Endothelial cell of umbilical vein (primary cell): ENCODE results near the gene STPG3. TPM values are rescaled to one million over a fixed set of nuclear protein-coding genes. Genes with fewer than 3 reads are reported as not detected.

Source experiments
- BruUV-seq: library from RNA; stranded (reverse); fragments of 400-500 nt; replicated peaks from 2 replicates; lab custom pipeline; 2021; lab: Mats Ljungman, UMichigan
- CTCF ChIA-PET: fragments of 300-600, 350-600 bp; sonication (Branson Sonifier 250); formaldehyde crosslinking; loops from one replicate; lab custom pipeline; 2021; ENCODE audit warnings: antibody characterized with exemption, inconsistent platforms; lab: Charles Lee
- POLR2A ChIA-PET: fragments of 300-600, 350-600 bp; sonication (Branson Sonifier 250); formaldehyde crosslinking; loops from one replicate; lab custom pipeline; 2021; ENCODE audit warnings: antibody characterized with exemption, inconsistent platforms; lab: Charles Lee
- DNase-seq: peaks from one replicate; pipeline ENCODE4 v3.0.0-alpha.2; 2011; ENCODE audit warnings: low read depth, low spot score
- FAIRE-seq: peaks from 2 replicates; lab custom pipeline; 2011; peaks lifted over from hg19 to GRCh38; lab: Jason Lieb, UNC
- H2AFZ ChIP-seq: 2 replicates; pipeline ENCODE4 v1.6.0; 2012; ENCODE audit warnings: low read depth, low read length, control low read depth, inconsistent platforms
- H3K27ac ChIP-seq: 2 replicates; pipeline ENCODE4 v1.5.1; 2011; ENCODE audit warnings: low read depth, mild to moderate bottlenecking, control low read depth, low read length, moderate library complexity; ENCODE audit not compliant: insufficient read depth
- H3K27me3 ChIP-seq, 2 experiments: 2 replicates each; pipeline versions ENCODE4 v1.6.0 to v1.6.1; 2011; ENCODE audit warnings: low read length in 2 of 2, mixed read lengths in 1 of 2; ENCODE audit not compliant: control insufficient read depth in 2 of 2, insufficient read depth in 2 of 2
- H3K36me3 ChIP-seq, 2 experiments: 2 replicates in 1 of 2; 3 replicates in 1 of 2; pipeline ENCODE4 v1.5.1; 2011; ENCODE audit warnings: low read length in 2 of 2, mild to moderate bottlenecking in 1 of 2, moderate library complexity in 1 of 2; ENCODE audit not compliant: control insufficient read depth in 2 of 2, insufficient read depth in 2 of 2; ENCODE audit errors: extremely low read depth in 1 of 2
- H3K4me1 ChIP-seq: 3 replicates; pipeline ENCODE4 v1.5.1; 2011; ENCODE audit warnings: mild to moderate bottlenecking, low read length; ENCODE audit not compliant: control insufficient read depth, insufficient read depth; ENCODE audit errors: extremely low read depth
- H3K4me2 ChIP-seq: 2 replicates; pipeline ENCODE4 v1.6.1; 2011; ENCODE audit warnings: low read length, control low read depth, mixed read lengths; ENCODE audit not compliant: insufficient read depth
- H3K4me3 ChIP-seq, 3 experiments: fragments of 200-600 bp in 1 of 3; sonication (generic), shearing (Covaris generic) in 1 of 3; replicated peaks in 1 of 3; 2 replicates each; pipeline ENCODE4 v1.5.1; 2011 to 2016; ENCODE audit warnings: control low read depth in 3 of 3, low read length in 3 of 3, mild to moderate bottlenecking in 2 of 3, inconsistent platforms in 1 of 3, low read depth in 1 of 3, moderate library complexity in 1 of 3; ENCODE audit not compliant: insufficient read depth in 1 of 3
- H3K79me2 ChIP-seq: 2 replicates; pipeline ENCODE4 v1.6.0; 2012; ENCODE audit warnings: low read length, inconsistent platforms; ENCODE audit not compliant: control insufficient read depth, insufficient read depth
- H3K9ac ChIP-seq: replicated peaks from 2 replicates; pipeline ENCODE3; 2011; ENCODE audit warnings: low read length, control low read depth; ENCODE audit not compliant: insufficient read depth; ENCODE audit errors: extremely low read depth
- H3K9me1 ChIP-seq: replicated peaks from 3 replicates; pipeline ENCODE4 v1.6.0; 2011; ENCODE audit warnings: mild to moderate bottlenecking, low read length; ENCODE audit not compliant: control insufficient read depth, insufficient read depth; ENCODE audit errors: extremely low read depth
- H3K9me3 ChIP-seq: replicated peaks from 2 replicates; pipeline ENCODE4 v1.5.1; 2012; ENCODE audit warnings: low read length, inconsistent platforms; ENCODE audit not compliant: control insufficient read depth, insufficient read depth
- H4K20me1 ChIP-seq: replicated peaks from 2 replicates; pipeline ENCODE3; 2011; ENCODE audit warnings: mild to moderate bottlenecking, low read length; ENCODE audit not compliant: control insufficient read depth, insufficient read depth; ENCODE audit errors: extremely low read depth
- CTCF ChIP-seq, 2 donors: IDR thresholded peaks; 1 replicate in 1 of 2; 2 replicates in 1 of 2; pipeline ENCODE4 v1.5.1; 2011; ENCODE audit warnings: low read length in 2 of 2, mild to moderate bottlenecking in 2 of 2, moderate library complexity in 2 of 2, control low read depth in 1 of 2, inconsistent platforms in 1 of 2, low read depth in 1 of 2; ENCODE audit not compliant: insufficient read depth in 1 of 2; ENCODE audit errors: extremely low read depth in 1 of 2
- EZH2 ChIP-seq: IDR thresholded peaks from 2 replicates; pipeline ENCODE4 v1.6.1; 2012; ENCODE audit warnings: borderline replicate concordance, low read depth, mild to moderate bottlenecking, moderate library complexity, low read length, inconsistent platforms; ENCODE audit not compliant: severe bottlenecking
- FOS ChIP-seq: IDR thresholded peaks from 2 replicates; pipeline ENCODE4 v1.6.1; 2011; ENCODE audit warnings: mild to moderate bottlenecking, low read length, moderate library complexity, borderline replicate concordance; ENCODE audit not compliant: insufficient read depth
- GATA2 ChIP-seq: IDR thresholded peaks from 2 replicates; pipeline ENCODE4 v1.7.0; 2011; ENCODE audit warnings: low read depth, mild to moderate bottlenecking, moderate library complexity, mixed read lengths, low read length; ENCODE audit not compliant: insufficient read length, insufficient read depth
- JUN ChIP-seq: IDR thresholded peaks from 2 replicates; pipeline ENCODE4 v1.6.1; 2011; ENCODE audit warnings: borderline replicate concordance, low read depth; ENCODE audit not compliant: insufficient read length, insufficient read depth
- MYC ChIP-seq: IDR thresholded peaks from one replicate; pipeline ENCODE4 v1.6.1; 2011; ENCODE audit warnings: mild to moderate bottlenecking, low read depth, low read length
- POLR2A ChIP-seq: IDR thresholded peaks from 2 replicates; pipeline ENCODE4 v1.6.1; 2012; ENCODE audit warnings: low read depth, mild to moderate bottlenecking, control low read depth, low read length
- POLR2AphosphoS5 ChIP-seq: IDR thresholded peaks from 2 replicates; pipeline ENCODE4 v1.6.1; 2012; ENCODE audit warnings: low read depth, mild to moderate bottlenecking, control low read depth, low read length, moderate library complexity; ENCODE audit not compliant: insufficient read depth
- dilution Hi-C: fragments of 300-500 bp; cut with MboI; formaldehyde crosslinking; loops from one replicate; pipeline ENCODE4 v1.15.0; 2019; ENCODE audit warnings: low sequenced_read_pairs; ENCODE audit not compliant: extremely low pct_ligation_motif_present
- intact Hi-C: fragments of 100-400 bp; cut with micrococcal nuclease; formaldehyde crosslinking; loops from one replicate; pipeline ENCODE4 v1.10.0; 2022
- polyA plus RNA-seq, 4 experiments: library from polyadenylated mRNA; depleted of rRNA in 3 of 4; stranded (reverse) in 3 of 4; unstranded in 1 of 4; fragments of >200 nt; gene quantifications; 2 replicates each; pipeline versions ENCODE4 v1.2.1 to v1.2.3, GENCODE V29; 2011 to 2012; ENCODE audit warnings: missing spikeins in 1 of 4
- total RNA-seq: library from RNA; stranded (reverse); gene quantifications from 2 replicates; pipeline ENCODE4 v1.2.3, GENCODE V29; 2021
- TF ChIP-seq, protein P1 (sequence below): IDR thresholded peaks from 2 replicates; pipeline ENCODE4 v1.6.1; 2011; ENCODE audit not compliant: insufficient read depth, insufficient read length

STPG3 gene
- total and polyA plus RNA-seq, 2 donors (not counting 3 experiments of a cell fraction or from before 2014, with no cell fraction given) = not detected

- CTCF ChIA-PET = interaction anchor here (0.9 to 1.3 kb wide), 5 partner anchors 11 to 205 kb away, joined by 3 to 9 read pairs (median 4); partner anchors contain the start of gene NPDC1
- FAIRE-seq (no peak), DNase-seq (no peak)
- H4K20me1 ChIP-seq = no peaks in the 10 kb centered on the region
- dilution Hi-C loops (no loop called here), intact Hi-C loops (no loop called here)
- POLR2A ChIA-PET = no interaction called here
- H3K4me3 ChIP-seq = no peak overlapping the region
- no peaks in the 10 kb centered on the region for H3K27me3 ChIP-seq
- no peak overlapping the region for H2AFZ ChIP-seq
- no TSS peak for BruUV-seq
- H3K9ac ChIP-seq = no peak overlapping the region
- no peaks in the 10 kb centered on the region for H3K9me1 ChIP-seq
- no peaks in the 10 kb centered on the region for H3K4me1 ChIP-seq
- H3K4me2 ChIP-seq = no peak overlapping the region
- H3K9me3 ChIP-seq = no peaks in the 10 kb centered on the region
- TF ChIP-seq POLR2A (no peak), FOS (no peak), POLR2AphosphoS5 (no peak), JUN (no peak), GATA2 (no peak), CTCF (IDR thresholded peaks at IDR 0.05; ENCODE audit: extremely low read depth in 1 of 2, insufficient read depth in 1 of 2, low read depth in 1 of 2, low read length in 2 of 2) (no peak), MYC (no peak), EZH2 (no peak)
- TF ChIP-seq, protein P1, sequence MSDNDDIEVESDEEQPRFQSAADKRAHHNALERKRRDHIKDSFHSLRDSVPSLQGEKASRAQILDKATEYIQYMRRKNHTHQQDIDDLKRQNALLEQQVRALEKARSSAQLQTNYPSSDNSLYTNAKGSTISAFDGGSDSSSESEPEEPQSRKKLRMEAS = no peak
- no peaks in the 10 kb centered on the region for H3K36me3 ChIP-seq
- peaks cover 4% of the 10 kb centered on the region for H3K79me2 ChIP-seq
- no peak overlapping the region for H3K27ac ChIP-seq
Observed at GRCh38 chr9:137234055-137234697, 16.9 kb upstream of the STPG3 start.
